Dendritic cell treated with granulocyte-macrophage colony-stimulating factor and Interleukin-4, amounts not matched to agents 40 ng/mL and 50 ng/mL, for 4 days (primary cell): ENCODE data around the gene CRTAC1.

Source experiments
- H3K27ac Mint-ChIP-seq: one replicate; pipeline ENCODE4 v1.8.0; 2022; ENCODE audit warnings: mild to moderate bottlenecking, mixed read lengths
- H3K27me3 Mint-ChIP-seq: one replicate; pipeline ENCODE4 v1.8.0; 2022; ENCODE audit warnings: mild to moderate bottlenecking, mixed read lengths
- H3K36me3 Mint-ChIP-seq: one replicate; pipeline ENCODE4 v1.8.0; 2022; ENCODE audit warnings: low read depth, mixed read lengths
- H3K4me1 Mint-ChIP-seq: one replicate; pipeline ENCODE4 v1.8.0; 2022; ENCODE audit warnings: low read depth, mixed read lengths
- H3K4me3 Mint-ChIP-seq: one replicate; pipeline ENCODE4 v1.8.0; 2022; ENCODE audit warnings: mild to moderate bottlenecking, moderate library complexity, mixed read lengths
- H3K9me3 Mint-ChIP-seq: one replicate; pipeline ENCODE4 v1.8.0; 2022; ENCODE audit warnings: mixed read lengths
- intact Hi-C: fragments of 100-400 bp; cut with micrococcal nuclease; formaldehyde crosslinking; loops from one replicate; pipeline ENCODE4 v1.15.0; 2022

Gene CRTAC1, protein sequence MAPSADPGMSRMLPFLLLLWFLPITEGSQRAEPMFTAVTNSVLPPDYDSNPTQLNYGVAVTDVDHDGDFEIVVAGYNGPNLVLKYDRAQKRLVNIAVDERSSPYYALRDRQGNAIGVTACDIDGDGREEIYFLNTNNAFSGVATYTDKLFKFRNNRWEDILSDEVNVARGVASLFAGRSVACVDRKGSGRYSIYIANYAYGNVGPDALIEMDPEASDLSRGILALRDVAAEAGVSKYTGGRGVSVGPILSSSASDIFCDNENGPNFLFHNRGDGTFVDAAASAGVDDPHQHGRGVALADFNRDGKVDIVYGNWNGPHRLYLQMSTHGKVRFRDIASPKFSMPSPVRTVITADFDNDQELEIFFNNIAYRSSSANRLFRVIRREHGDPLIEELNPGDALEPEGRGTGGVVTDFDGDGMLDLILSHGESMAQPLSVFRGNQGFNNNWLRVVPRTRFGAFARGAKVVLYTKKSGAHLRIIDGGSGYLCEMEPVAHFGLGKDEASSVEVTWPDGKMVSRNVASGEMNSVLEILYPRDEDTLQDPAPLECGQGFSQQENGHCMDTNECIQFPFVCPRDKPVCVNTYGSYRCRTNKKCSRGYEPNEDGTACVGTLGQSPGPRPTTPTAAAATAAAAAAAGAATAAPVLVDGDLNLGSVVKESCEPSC

DNA sequence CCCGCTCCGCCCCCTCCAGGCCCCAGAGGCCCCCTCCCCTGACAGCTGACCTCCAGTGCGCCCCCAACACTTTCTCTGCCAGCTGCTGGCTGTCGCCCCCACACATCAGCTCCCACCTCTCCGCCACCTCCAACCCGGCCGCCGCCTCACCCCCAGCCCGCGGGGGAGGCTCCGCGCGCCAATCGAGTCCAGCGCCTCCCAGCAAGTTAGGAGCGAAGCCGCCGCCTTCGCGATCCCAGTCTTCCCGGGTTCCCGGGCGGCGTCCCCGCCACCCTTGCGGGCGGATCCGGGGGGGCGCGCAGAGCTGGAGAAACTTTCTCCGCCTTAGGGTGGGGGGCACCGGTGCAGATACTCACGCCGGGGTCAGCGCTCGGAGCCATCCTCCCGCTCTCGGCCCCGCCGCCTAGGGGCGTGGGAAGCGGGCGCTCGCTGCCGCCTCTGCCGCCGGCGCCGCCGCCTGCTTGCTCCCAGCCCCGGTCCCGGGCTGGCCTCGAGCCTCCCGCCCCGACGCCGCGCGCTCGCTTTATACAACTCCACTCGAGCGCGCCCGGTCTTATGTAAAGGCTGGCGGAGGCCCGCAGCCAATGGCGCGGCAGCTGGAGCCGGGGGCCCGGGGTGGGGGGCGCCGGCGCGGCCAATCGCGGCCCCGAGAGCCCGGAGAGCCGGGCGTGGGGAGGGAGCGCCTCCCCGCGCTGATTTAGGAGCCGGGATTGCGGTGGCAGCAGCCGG lies at the start of gene CRTAC1:
TSS of gene CRTAC1 (minus strand) at position 529 of the 729 bp plus-strand sequence. CDS start at position 380, 149 bp downstream.
- no peaks in the 10 kb centered on the region for H3K4me1 Mint-ChIP-seq

GRCh38 chr10:98078774-98079173 lies 48.4 kb upstream of the CRTAC1 start:
- Mint-ChIP-seq H3K4me3 (no peak overlapping the region), H3K4me1 (peaks cover 14% of the 10 kb centered on the region), H3K27me3 (peaks cover 23% of the 10 kb centered on the region), H3K9me3 (no peaks in the 10 kb centered on the region), H3K27ac (no peak overlapping the region), H3K36me3 (no peaks in the 10 kb centered on the region)
- intact Hi-C loops = no loop called here

More for the DNA sequence above, at the start of gene CRTAC1:
- H3K9me3 Mint-ChIP-seq = no peaks in the 10 kb centered on the region
- H3K36me3 Mint-ChIP-seq = no peaks in the 10 kb centered on the region
- H3K27ac Mint-ChIP-seq = no peak within 1 kb of the TSS
- intact Hi-C loops = no loop called here
- H3K4me3 Mint-ChIP-seq = no peak within 1 kb of the TSS
- H3K27me3 Mint-ChIP-seq = peaks cover 78% of the 10 kb centered on the region

DNA sequence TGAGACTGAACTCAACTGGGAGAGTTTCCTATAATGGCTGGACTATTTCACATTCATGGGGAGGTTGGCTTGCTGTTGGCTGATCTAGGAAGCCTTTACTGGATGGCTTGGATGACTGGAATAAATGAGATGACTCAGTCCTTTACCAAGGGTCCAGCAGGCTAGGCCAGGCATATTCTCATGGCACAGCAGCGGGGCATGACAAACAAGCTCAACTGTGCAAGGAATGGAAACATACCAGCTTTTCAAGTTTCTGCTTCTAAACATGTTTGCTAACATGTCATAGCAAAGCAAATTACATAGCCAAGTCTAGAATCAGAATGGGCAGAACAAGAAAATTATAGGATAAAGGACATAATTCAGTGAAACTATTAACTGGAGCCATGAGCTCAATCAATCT lies 46.8 kb upstream of the CRTAC1 start:
- H3K4me3 Mint-ChIP-seq = no peak overlapping the region
- H3K9me3 Mint-ChIP-seq = no peaks in the 10 kb centered on the region
- H3K36me3 Mint-ChIP-seq = no peaks in the 10 kb centered on the region
- H3K27me3 Mint-ChIP-seq = peaks cover 20% of the 10 kb centered on the region
- no peak overlapping the region for H3K27ac Mint-ChIP-seq
- intact Hi-C loops = no loop called here
- H3K4me1 Mint-ChIP-seq = peaks cover 14% of the 10 kb centered on the region

GRCh38 chr10:98076086-98076485 lies 45.7 kb upstream of the CRTAC1 start:
- H3K36me3 Mint-ChIP-seq = no peaks in the 10 kb centered on the region
- H3K4me1 Mint-ChIP-seq = peaks cover 14% of the 10 kb centered on the region
- no peak overlapping the region for H3K4me3 Mint-ChIP-seq

GRCh38 chr10:98074315-98074911 lies 44.0 kb upstream of the CRTAC1 start:
- peaks cover 14% of the 10 kb centered on the region for H3K4me1 Mint-ChIP-seq
- H3K27me3 Mint-ChIP-seq = peaks cover 11% of the 10 kb centered on the region
- intact Hi-C loops = no loop called here
- no peak overlapping the region for H3K27ac Mint-ChIP-seq
- no peaks in the 10 kb centered on the region for H3K36me3 Mint-ChIP-seq
- no peaks in the 10 kb centered on the region for H3K9me3 Mint-ChIP-seq
- H3K4me3 Mint-ChIP-seq = no peak overlapping the region

More at GRCh38 chr10:98076086-98076485, 45.7 kb upstream of the CRTAC1 start:
- Mint-ChIP-seq H3K27me3 (peaks cover 16% of the 10 kb centered on the region), H3K27ac (no peak overlapping the region), H3K9me3 (no peaks in the 10 kb centered on the region)
- intact Hi-C loops = no loop called here

GRCh38 chr10:98067165-98067564 lies 36.7 kb upstream of the CRTAC1 start:
- Mint-ChIP-seq H3K4me1 (no peaks in the 10 kb centered on the region), H3K27ac (no peak overlapping the region), H3K4me3 (no peak overlapping the region), H3K9me3 (no peaks in the 10 kb centered on the region), H3K36me3 (no peaks in the 10 kb centered on the region), H3K27me3 (peaks cover 19% of the 10 kb centered on the region)
- intact Hi-C loops = no loop called here

DNA sequence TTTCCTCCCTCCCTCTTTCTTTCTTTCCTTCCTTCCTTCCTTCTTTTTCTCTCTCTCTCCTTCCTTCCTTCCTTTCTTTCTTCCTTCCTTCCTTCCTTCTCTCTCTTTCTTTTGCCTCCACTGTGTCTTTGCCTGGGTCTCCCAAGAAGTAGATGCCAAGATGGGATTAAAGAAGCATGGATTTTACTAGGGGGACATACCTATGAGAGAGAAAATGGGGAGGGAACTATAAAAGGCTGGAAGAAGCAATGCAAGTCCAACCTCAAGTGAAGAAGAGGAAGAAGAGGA lies 33.3 kb upstream of the CRTAC1 start:
- H3K9me3 Mint-ChIP-seq = no peaks in the 10 kb centered on the region
- intact Hi-C loops = no loop called here
- no peaks in the 10 kb centered on the region for H3K4me1 Mint-ChIP-seq
- H3K4me3 Mint-ChIP-seq = no peak overlapping the region
- H3K27me3 Mint-ChIP-seq = peaks cover 21% of the 10 kb centered on the region
- H3K36me3 Mint-ChIP-seq = no peaks in the 10 kb centered on the region
- no peak overlapping the region for H3K27ac Mint-ChIP-seq

- Mint-ChIP-seq H3K27me3 (peaks cover 14% of the 10 kb centered on the region), H3K4me3 (no peak overlapping the region), H3K9me3 (no peaks in the 10 kb centered on the region), H3K4me1 (no peaks in the 10 kb centered on the region), H3K36me3 (no peaks in the 10 kb centered on the region), H3K27ac (no peak overlapping the region)
- intact Hi-C loops = no loop called here
Measured at GRCh38 chr10:98062424-98062823, 32.0 kb upstream of the CRTAC1 start.

DNA sequence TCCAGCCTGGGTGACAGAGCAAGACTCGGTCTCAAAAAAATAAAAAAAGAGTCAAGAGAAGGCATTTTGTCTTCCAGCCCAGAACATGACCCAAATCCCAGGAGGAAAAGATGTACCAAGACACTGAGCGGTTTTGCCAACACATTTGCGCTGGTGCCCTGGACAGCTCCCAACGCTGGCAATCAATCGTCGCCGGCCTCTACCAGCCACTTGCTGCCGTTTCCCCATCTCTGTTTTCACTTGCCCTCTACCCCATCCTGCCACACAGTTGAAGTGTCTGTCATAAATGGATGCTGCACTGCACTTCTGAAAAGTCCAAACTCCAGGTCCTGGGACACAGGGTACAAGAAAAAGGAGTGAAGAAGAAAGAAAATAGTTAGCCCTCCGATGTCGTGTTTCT lies 29.7 kb upstream of the CRTAC1 start:
- no peak overlapping the region for H3K4me3 Mint-ChIP-seq
- H3K9me3 Mint-ChIP-seq = no peaks in the 10 kb centered on the region
- H3K27me3 Mint-ChIP-seq = peaks cover 14% of the 10 kb centered on the region
- intact Hi-C loops = no loop called here
- H3K36me3 Mint-ChIP-seq = no peaks in the 10 kb centered on the region
- H3K4me1 Mint-ChIP-seq = no peaks in the 10 kb centered on the region
- no peak overlapping the region for H3K27ac Mint-ChIP-seq

- Mint-ChIP-seq H3K4me1 (no peaks in the 10 kb centered on the region), H3K27me3 (peaks cover 16% of the 10 kb centered on the region), H3K9me3 (no peaks in the 10 kb centered on the region), H3K36me3 (no peaks in the 10 kb centered on the region), H3K4me3 (no peak overlapping the region), H3K27ac (no peak overlapping the region)
- intact Hi-C loops = no loop called here
Measured at GRCh38 chr10:98058295-98058694, 27.9 kb upstream of the CRTAC1 start.

DNA sequence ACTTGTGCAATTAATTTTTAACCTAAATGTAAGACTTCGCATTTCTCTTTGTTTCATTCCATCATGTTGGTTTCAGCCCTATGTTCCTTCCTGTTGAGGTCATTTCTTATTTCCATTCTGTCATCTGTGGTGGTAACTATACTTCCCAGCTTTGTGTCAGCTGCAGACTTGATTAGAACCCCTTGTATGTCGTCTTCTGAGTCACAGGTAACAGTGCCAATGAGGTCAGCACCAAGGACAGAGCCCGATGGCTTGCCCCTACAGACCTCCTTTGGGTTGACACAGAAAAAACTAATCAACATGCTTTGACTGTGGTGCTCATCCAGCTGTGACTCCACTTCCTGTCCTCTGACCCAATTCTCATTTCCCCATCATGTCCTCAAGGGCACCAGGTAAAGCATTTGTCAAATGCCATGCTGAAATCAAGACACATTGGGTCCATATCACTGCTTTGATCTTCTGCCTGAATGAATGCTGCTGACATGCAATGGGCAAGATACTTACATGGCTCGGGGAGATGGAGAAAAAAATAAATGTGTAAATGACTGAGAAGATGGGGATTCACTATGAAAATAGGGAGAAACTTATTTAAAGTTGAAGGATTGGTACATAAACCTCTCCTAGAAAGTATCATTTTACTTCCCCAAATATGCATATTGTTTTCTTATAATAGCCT lies 25.6 kb upstream of the CRTAC1 start:
- Mint-ChIP-seq H3K36me3 (no peaks in the 10 kb centered on the region), H3K4me3 (no peak overlapping the region), H3K27ac (no peak overlapping the region), H3K4me1 (no peaks in the 10 kb centered on the region), H3K9me3 (no peaks in the 10 kb centered on the region), H3K27me3 (peaks cover 15% of the 10 kb centered on the region)
- intact Hi-C loops = no loop called here

DNA sequence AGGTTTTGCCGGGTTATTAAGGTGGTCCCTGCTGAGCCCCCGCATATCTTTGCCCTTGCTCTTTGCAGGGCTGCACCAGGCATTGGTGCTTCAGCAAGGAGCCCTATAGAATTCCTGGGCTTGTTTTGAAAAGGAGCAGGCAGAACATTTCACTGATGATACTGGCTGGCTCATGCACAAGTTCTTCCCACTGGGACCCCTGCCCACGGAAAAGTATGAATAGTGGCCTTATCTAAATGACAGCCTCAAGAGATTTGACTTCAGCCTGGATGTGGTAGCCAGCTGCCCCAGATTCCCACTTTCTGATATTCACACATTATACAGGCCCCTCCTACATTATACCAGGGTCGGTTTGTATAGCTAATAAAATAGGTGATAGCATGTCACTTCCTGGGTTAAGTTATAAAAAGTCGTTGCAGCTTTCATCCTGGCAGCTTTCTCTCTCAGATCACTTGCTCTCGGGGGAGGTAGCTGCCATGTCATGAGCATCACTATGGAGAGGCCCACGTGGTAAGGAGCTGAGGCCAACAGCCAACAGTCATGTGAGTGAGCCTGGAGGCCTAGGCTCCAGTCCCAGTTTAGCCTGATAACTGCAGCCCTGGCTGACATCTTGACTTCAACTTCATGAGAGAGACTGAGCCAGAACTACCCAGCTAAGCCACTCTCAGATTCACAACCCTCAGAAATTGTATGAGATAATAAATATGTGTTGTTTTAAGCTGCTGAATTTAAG lies 16.8 kb upstream of the CRTAC1 start:
- Mint-ChIP-seq H3K36me3 (no peaks in the 10 kb centered on the region), H3K27ac (no peak overlapping the region), H3K9me3 (no peaks in the 10 kb centered on the region), H3K27me3 (peaks cover 38% of the 10 kb centered on the region), H3K4me3 (no peak overlapping the region), H3K4me1 (no peaks in the 10 kb centered on the region)
- intact Hi-C loops = loop anchor here (10.0 kb wide), 1 partner anchor 252 kb away; no protein-coding TSS in a partner anchor

DNA sequence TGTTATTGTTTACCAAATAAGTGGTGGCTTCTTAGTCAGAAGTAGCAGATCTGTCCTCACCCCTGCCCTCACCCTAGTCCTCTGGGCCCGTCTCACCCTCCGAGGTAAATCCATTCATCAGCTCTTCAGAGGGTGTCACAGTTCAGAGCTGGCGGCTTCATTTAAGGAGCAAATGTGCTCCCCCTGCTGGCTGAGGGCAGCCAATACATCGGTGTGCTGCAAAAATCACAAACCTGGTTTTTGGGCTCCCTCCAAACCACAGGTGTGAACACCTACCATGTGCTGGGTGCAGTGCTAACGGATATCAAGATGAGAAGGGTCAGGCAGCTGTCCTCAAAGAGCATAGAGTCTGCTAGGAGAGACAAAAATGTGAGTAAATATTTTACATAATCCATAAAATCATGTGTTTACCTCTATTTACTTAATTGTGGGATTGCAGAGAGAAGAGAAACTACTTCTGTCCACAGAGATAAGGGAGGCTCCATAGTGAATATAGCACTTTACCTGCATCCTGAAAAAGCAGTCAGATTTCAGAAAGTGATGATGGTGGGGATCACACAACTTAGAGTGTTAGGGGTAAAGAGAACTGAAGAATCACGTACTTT lies 15.5 kb upstream of the CRTAC1 start:
- no peak overlapping the region for H3K4me3 Mint-ChIP-seq
- no peaks in the 10 kb centered on the region for H3K36me3 Mint-ChIP-seq
- no peaks in the 10 kb centered on the region for H3K4me1 Mint-ChIP-seq
- H3K27me3 Mint-ChIP-seq = peaks cover 33% of the 10 kb centered on the region
- intact Hi-C loops = loop anchor here (1.0 to 10.0 kb wide), 2 partner anchors 132 to 251 kb away; no protein-coding TSS in a partner anchor
- H3K27ac Mint-ChIP-seq = no peak overlapping the region
- no peaks in the 10 kb centered on the region for H3K9me3 Mint-ChIP-seq
